ENCODE results near the gene CFAP210. TPM values are rescaled to one million over a fixed set of nuclear protein-coding genes. Genes with fewer than 3 reads are reported as not detected.

CFAP210 gene
- total and polyA plus RNA-seq, 4 donors, result 0.02 to 0.42 (median 0.21) TPM

GRCh38 chr2:169656164-169656563, 38.0 kb downstream of the CFAP210 start:
- DNase-seq (ENCODE audit: low spot score), result no peak
- Histone ChIP-seq H3K27ac (ENCODE audit: low read depth in 1 of 2, low read length in 2 of 2) (no peak overlapping the region), H3K27me3 (ENCODE audit: control insufficient read depth in 4 of 4, insufficient read depth in 4 of 4, low read length in 3 of 4) (no peaks in the 10 kb centered on the region), H3K9me3 (ENCODE audit: control insufficient read depth in 4 of 4, low read length in 3 of 4) (no peaks in the 10 kb centered on the region), H3K9ac (ENCODE audit: low read depth in 1 of 2, low read length in 2 of 2) (no peak overlapping the region), H3K4me1 (ENCODE audit: control insufficient read depth in 4 of 4, insufficient read depth in 4 of 4, low read length in 3 of 4) (no peaks in the 10 kb centered on the region), H3K36me3 (ENCODE audit: control insufficient read depth in 4 of 4, insufficient read depth in 3 of 4, low read depth in 1 of 4, low read length in 3 of 4) (no peaks in the 10 kb centered on the region), H3K4me3 (ENCODE audit: low read depth in 1 of 3, low read length in 3 of 3) (no peak overlapping the region)
- TF ChIP-seq FOXA2 (IDR thresholded peaks at IDR 0.05) (no peak), RXRA (IDR thresholded peaks at IDR 0.05) (no peak), CTCF (IDR thresholded peaks at IDR 0.05; ENCODE audit: low read depth, low read length, missing input control) (no peak), JUND (IDR thresholded peaks at IDR 0.05) (no peak), NR2F2 (IDR thresholded peaks at IDR 0.05) (no peak), SP1 (IDR thresholded peaks at IDR 0.05) (no peak), ZBTB33 (IDR thresholded peaks at IDR 0.05) (no peak), MAX (IDR thresholded peaks at IDR 0.05) (no peak), REST (IDR thresholded peaks at IDR 0.05) (no peak), TAF1 (conservative IDR thresholded peaks at IDR 0.05) (no peak)
- WGBS, result 77% methylated on average over 3 of the region's 3 CpGs

- H3K4me1 ChIP-seq (ENCODE audit: control insufficient read depth in 4 of 4, insufficient read depth in 4 of 4, low read length in 3 of 4), result no peaks in the 10 kb centered on the region
- no peak overlapping the region for H3K27ac ChIP-seq (ENCODE audit: low read depth in 1 of 2, low read length in 2 of 2)
- no peaks in the 10 kb centered on the region for H3K36me3 ChIP-seq (ENCODE audit: control insufficient read depth in 4 of 4, insufficient read depth in 3 of 4, low read depth in 1 of 4, low read length in 3 of 4)
- no peaks in the 10 kb centered on the region for H3K27me3 ChIP-seq (ENCODE audit: control insufficient read depth in 4 of 4, insufficient read depth in 4 of 4, low read length in 3 of 4)
- no peak for DNase-seq (ENCODE audit: low spot score)
- H3K9ac ChIP-seq (ENCODE audit: low read depth in 1 of 2, low read length in 2 of 2), result no peak overlapping the region
- no peak for TF ChIP-seq YY1 (IDR thresholded peaks at IDR 0.05)
- no peak for TF ChIP-seq REST (IDR thresholded peaks at IDR 0.05)
- no peak for TF ChIP-seq ATF3 (IDR thresholded peaks at IDR 0.05)
- no peak for TF ChIP-seq HNF4G (IDR thresholded peaks at IDR 0.05)
- no peak for TF ChIP-seq FOXA1 (IDR thresholded peaks at IDR 0.05)
- TF ChIP-seq ZBTB33 (IDR thresholded peaks at IDR 0.05), result no peak
- TF ChIP-seq SP1 (IDR thresholded peaks at IDR 0.05), result no peak
- TF ChIP-seq NR2F2 (IDR thresholded peaks at IDR 0.05), result no peak
- no peak overlapping the region for H3K4me3 ChIP-seq (ENCODE audit: low read depth in 1 of 3, low read length in 3 of 3)
- 85% methylated on average over 3 of the region's 3 CpGs for WGBS
- H3K9me3 ChIP-seq (ENCODE audit: control insufficient read depth in 4 of 4, low read length in 3 of 4), result no peaks in the 10 kb centered on the region
Measured at GRCh38 chr2:169653636-169654035, 40.6 kb downstream of the CFAP210 start.
